Endothelial cell of umbilical vein (primary cell): Measurements from ENCODE around the gene SMURF2. TPM values are rescaled to one million over a fixed set of nuclear protein-coding genes. Genes with fewer than 3 reads are reported as not detected.

Experiments
- BruUV-seq: library from RNA; stranded (reverse); fragments of 400-500 nt; replicated peaks from 2 replicates; lab custom pipeline; 2021; lab: Mats Ljungman, UMichigan
- CTCF ChIA-PET: fragments of 300-600, 350-600 bp; sonication (Branson Sonifier 250); formaldehyde crosslinking; loops from one replicate; lab custom pipeline; 2021; ENCODE audit warnings: antibody characterized with exemption, inconsistent platforms; lab: Charles Lee
- POLR2A ChIA-PET: fragments of 300-600, 350-600 bp; sonication (Branson Sonifier 250); formaldehyde crosslinking; loops from one replicate; lab custom pipeline; 2021; ENCODE audit warnings: antibody characterized with exemption, inconsistent platforms; lab: Charles Lee
- DNase-seq: peaks from one replicate; pipeline ENCODE4 v3.0.0-alpha.2; 2011; ENCODE audit warnings: low read depth, low spot score
- FAIRE-seq: peaks from 2 replicates; lab custom pipeline; 2011; peaks lifted over from hg19 to GRCh38; lab: Jason Lieb, UNC
- H2AFZ ChIP-seq: 2 replicates; pipeline ENCODE4 v1.6.0; 2012; ENCODE audit warnings: low read depth, low read length, control low read depth, inconsistent platforms
- H3K27ac ChIP-seq: 2 replicates; pipeline ENCODE4 v1.5.1; 2011; ENCODE audit warnings: low read depth, mild to moderate bottlenecking, control low read depth, low read length, moderate library complexity; ENCODE audit not compliant: insufficient read depth
- H3K27me3 ChIP-seq, 2 experiments: 2 replicates each; pipeline versions ENCODE4 v1.6.0 to v1.6.1; 2011; ENCODE audit warnings: low read length in 2 of 2, mixed read lengths in 1 of 2; ENCODE audit not compliant: control insufficient read depth in 2 of 2, insufficient read depth in 2 of 2
- H3K36me3 ChIP-seq, 2 experiments: 2 replicates in 1 of 2; 3 replicates in 1 of 2; pipeline ENCODE4 v1.5.1; 2011; ENCODE audit warnings: low read length in 2 of 2, mild to moderate bottlenecking in 1 of 2, moderate library complexity in 1 of 2; ENCODE audit not compliant: control insufficient read depth in 2 of 2, insufficient read depth in 2 of 2; ENCODE audit errors: extremely low read depth in 1 of 2
- H3K4me1 ChIP-seq: 3 replicates; pipeline ENCODE4 v1.5.1; 2011; ENCODE audit warnings: mild to moderate bottlenecking, low read length; ENCODE audit not compliant: control insufficient read depth, insufficient read depth; ENCODE audit errors: extremely low read depth
- H3K4me2 ChIP-seq: 2 replicates; pipeline ENCODE4 v1.6.1; 2011; ENCODE audit warnings: low read length, control low read depth, mixed read lengths; ENCODE audit not compliant: insufficient read depth
- H3K4me3 ChIP-seq, 3 experiments: fragments of 200-600 bp in 1 of 3; sonication (generic), shearing (Covaris generic) in 1 of 3; replicated peaks in 1 of 3; 2 replicates each; pipeline ENCODE4 v1.5.1; 2011 to 2016; ENCODE audit warnings: control low read depth in 3 of 3, low read length in 3 of 3, mild to moderate bottlenecking in 2 of 3, inconsistent platforms in 1 of 3, low read depth in 1 of 3, moderate library complexity in 1 of 3; ENCODE audit not compliant: insufficient read depth in 1 of 3
- H3K79me2 ChIP-seq: 2 replicates; pipeline ENCODE4 v1.6.0; 2012; ENCODE audit warnings: low read length, inconsistent platforms; ENCODE audit not compliant: control insufficient read depth, insufficient read depth
- H3K9ac ChIP-seq: replicated peaks from 2 replicates; pipeline ENCODE3; 2011; ENCODE audit warnings: low read length, control low read depth; ENCODE audit not compliant: insufficient read depth; ENCODE audit errors: extremely low read depth
- H3K9me1 ChIP-seq: replicated peaks from 3 replicates; pipeline ENCODE4 v1.6.0; 2011; ENCODE audit warnings: mild to moderate bottlenecking, low read length; ENCODE audit not compliant: control insufficient read depth, insufficient read depth; ENCODE audit errors: extremely low read depth
- H3K9me3 ChIP-seq: replicated peaks from 2 replicates; pipeline ENCODE4 v1.5.1; 2012; ENCODE audit warnings: low read length, inconsistent platforms; ENCODE audit not compliant: control insufficient read depth, insufficient read depth
- H4K20me1 ChIP-seq: replicated peaks from 2 replicates; pipeline ENCODE3; 2011; ENCODE audit warnings: mild to moderate bottlenecking, low read length; ENCODE audit not compliant: control insufficient read depth, insufficient read depth; ENCODE audit errors: extremely low read depth
- EZH2 ChIP-seq: IDR thresholded peaks from 2 replicates; pipeline ENCODE4 v1.6.1; 2012; ENCODE audit warnings: borderline replicate concordance, low read depth, mild to moderate bottlenecking, moderate library complexity, low read length, inconsistent platforms; ENCODE audit not compliant: severe bottlenecking
- FOS ChIP-seq: IDR thresholded peaks from 2 replicates; pipeline ENCODE4 v1.6.1; 2011; ENCODE audit warnings: mild to moderate bottlenecking, low read length, moderate library complexity, borderline replicate concordance; ENCODE audit not compliant: insufficient read depth
- GATA2 ChIP-seq: IDR thresholded peaks from 2 replicates; pipeline ENCODE4 v1.7.0; 2011; ENCODE audit warnings: low read depth, mild to moderate bottlenecking, moderate library complexity, mixed read lengths, low read length; ENCODE audit not compliant: insufficient read length, insufficient read depth
- JUN ChIP-seq: IDR thresholded peaks from 2 replicates; pipeline ENCODE4 v1.6.1; 2011; ENCODE audit warnings: borderline replicate concordance, low read depth; ENCODE audit not compliant: insufficient read length, insufficient read depth
- MYC ChIP-seq: IDR thresholded peaks from one replicate; pipeline ENCODE4 v1.6.1; 2011; ENCODE audit warnings: mild to moderate bottlenecking, low read depth, low read length
- POLR2A ChIP-seq: IDR thresholded peaks from 2 replicates; pipeline ENCODE4 v1.6.1; 2012; ENCODE audit warnings: low read depth, mild to moderate bottlenecking, control low read depth, low read length
- POLR2AphosphoS5 ChIP-seq: IDR thresholded peaks from 2 replicates; pipeline ENCODE4 v1.6.1; 2012; ENCODE audit warnings: low read depth, mild to moderate bottlenecking, control low read depth, low read length, moderate library complexity; ENCODE audit not compliant: insufficient read depth
- dilution Hi-C: fragments of 300-500 bp; cut with MboI; formaldehyde crosslinking; loops from one replicate; pipeline ENCODE4 v1.15.0; 2019; ENCODE audit warnings: low sequenced_read_pairs; ENCODE audit not compliant: extremely low pct_ligation_motif_present
- intact Hi-C: fragments of 100-400 bp; cut with micrococcal nuclease; formaldehyde crosslinking; loops from one replicate; pipeline ENCODE4 v1.10.0; 2022
- polyA plus RNA-seq, 4 experiments: library from polyadenylated mRNA; depleted of rRNA in 3 of 4; stranded (reverse) in 3 of 4; unstranded in 1 of 4; fragments of >200 nt; gene quantifications; 2 replicates each; pipeline versions ENCODE4 v1.2.1 to v1.2.3, GENCODE V29; 2011 to 2012; ENCODE audit warnings: missing spikeins in 1 of 4
- total RNA-seq: library from RNA; stranded (reverse); gene quantifications from 2 replicates; pipeline ENCODE4 v1.2.3, GENCODE V29; 2021
- TF ChIP-seq, protein P1 (sequence below): IDR thresholded peaks from 2 replicates; pipeline ENCODE4 v1.6.1; 2011; ENCODE audit not compliant: insufficient read depth, insufficient read length
- TF ChIP-seq, protein P2 (sequence below), 2 donors: IDR thresholded peaks; 1 replicate in 1 of 2; 2 replicates in 1 of 2; pipeline ENCODE4 v1.5.1; 2011; ENCODE audit warnings: low read length in 2 of 2, mild to moderate bottlenecking in 2 of 2, moderate library complexity in 2 of 2, control low read depth in 1 of 2, inconsistent platforms in 1 of 2, low read depth in 1 of 2; ENCODE audit not compliant: insufficient read depth in 1 of 2; ENCODE audit errors: extremely low read depth in 1 of 2

SMURF2 gene
- total and polyA plus RNA-seq, 2 donors (not counting 3 experiments of a cell fraction or from before 2014, with no cell fraction given), result 32.9 to 105 TPM

DNA sequence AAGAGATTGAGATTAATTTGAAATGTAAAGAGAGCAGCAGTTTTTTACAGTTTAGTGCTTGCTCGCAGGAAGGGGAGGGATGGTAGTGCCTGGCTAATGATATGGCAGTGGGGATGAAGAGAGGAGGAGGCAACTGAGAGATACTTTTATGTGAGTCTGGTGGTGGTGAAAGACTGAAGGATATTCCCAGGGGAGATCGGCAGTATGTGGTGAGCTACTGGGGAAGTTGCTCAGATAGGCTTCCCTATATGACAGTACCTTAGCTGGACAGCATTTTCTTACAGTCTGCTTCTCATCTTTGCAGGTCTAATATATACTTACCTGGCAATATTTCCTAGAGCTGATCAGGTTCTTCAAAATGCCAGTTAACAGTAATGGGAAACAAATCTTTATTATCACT lies 146.7 kb downstream of the SMURF2 start:
- POLR2A ChIA-PET, result interaction anchor here (0.6 to 0.8 kb wide), 2 partner anchors 11 to 114 kb away, joined by 3 to 5 read pairs; no protein-coding TSS in a partner anchor
- H3K4me2 ChIP-seq, result no peak overlapping the region
- dilution Hi-C loops (no loop called here), intact Hi-C loops (no loop called here)
- H2AFZ ChIP-seq, result no peak overlapping the region
- CTCF ChIA-PET, result interaction anchor here (1.0 to 1.6 kb wide), 3 partner anchors 9 to 24 kb away, joined by 3 to 4 read pairs (median 3); partner anchors contain the start of genes CEP95 and DDX5
- H3K9me3 ChIP-seq, result no peaks in the 10 kb centered on the region
- no peaks in the 10 kb centered on the region for H3K79me2 ChIP-seq
- no peak overlapping the region for H3K4me3 ChIP-seq
- no peak for TF ChIP-seq MYC
- TF ChIP-seq, protein P1, sequence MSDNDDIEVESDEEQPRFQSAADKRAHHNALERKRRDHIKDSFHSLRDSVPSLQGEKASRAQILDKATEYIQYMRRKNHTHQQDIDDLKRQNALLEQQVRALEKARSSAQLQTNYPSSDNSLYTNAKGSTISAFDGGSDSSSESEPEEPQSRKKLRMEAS, result no peak
- TF ChIP-seq EZH2, result no peak
- TF ChIP-seq, protein P2, sequence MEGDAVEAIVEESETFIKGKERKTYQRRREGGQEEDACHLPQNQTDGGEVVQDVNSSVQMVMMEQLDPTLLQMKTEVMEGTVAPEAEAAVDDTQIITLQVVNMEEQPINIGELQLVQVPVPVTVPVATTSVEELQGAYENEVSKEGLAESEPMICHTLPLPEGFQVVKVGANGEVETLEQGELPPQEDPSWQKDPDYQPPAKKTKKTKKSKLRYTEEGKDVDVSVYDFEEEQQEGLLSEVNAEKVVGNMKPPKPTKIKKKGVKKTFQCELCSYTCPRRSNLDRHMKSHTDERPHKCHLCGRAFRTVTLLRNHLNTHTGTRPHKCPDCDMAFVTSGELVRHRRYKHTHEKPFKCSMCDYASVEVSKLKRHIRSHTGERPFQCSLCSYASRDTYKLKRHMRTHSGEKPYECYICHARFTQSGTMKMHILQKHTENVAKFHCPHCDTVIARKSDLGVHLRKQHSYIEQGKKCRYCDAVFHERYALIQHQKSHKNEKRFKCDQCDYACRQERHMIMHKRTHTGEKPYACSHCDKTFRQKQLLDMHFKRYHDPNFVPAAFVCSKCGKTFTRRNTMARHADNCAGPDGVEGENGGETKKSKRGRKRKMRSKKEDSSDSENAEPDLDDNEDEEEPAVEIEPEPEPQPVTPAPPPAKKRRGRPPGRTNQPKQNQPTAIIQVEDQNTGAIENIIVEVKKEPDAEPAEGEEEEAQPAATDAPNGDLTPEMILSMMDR (IDR thresholded peaks at IDR 0.05; ENCODE audit: extremely low read depth in 1 of 2, insufficient read depth in 1 of 2, low read depth in 1 of 2, low read length in 2 of 2), result no peak
- TF ChIP-seq GATA2, result no peak
- TF ChIP-seq JUN, result no peak
- no peak for TF ChIP-seq FOS
- TF ChIP-seq POLR2AphosphoS5, result no peak
- TF ChIP-seq POLR2A, result no peak
- no peak overlapping the region for H3K9ac ChIP-seq
- no peaks in the 10 kb centered on the region for H4K20me1 ChIP-seq
- FAIRE-seq, result no peak
- peaks cover 3% of the 10 kb centered on the region for H3K4me1 ChIP-seq
- no peaks in the 10 kb centered on the region for H3K27me3 ChIP-seq
- DNase-seq, result no peak
- no peak overlapping the region for H3K27ac ChIP-seq
- no TSS peak for BruUV-seq
- no peaks in the 10 kb centered on the region for H3K9me1 ChIP-seq
- peaks cover 14 to 37% of the 10 kb centered on the region in 2 experiments for H3K36me3 ChIP-seq
